IPS-18a (cell line): ENCODE results near the gene FAM3B.

Experiments used
- H3K27ac ChIP-seq: one replicate; pipeline ENCODE4 v1.5.1; 2013; ENCODE audit warnings: low read length
- H3K27me3 ChIP-seq: one replicate; pipeline ENCODE4 v1.6.1; 2013; ENCODE audit warnings: mild to moderate bottlenecking, low read length; ENCODE audit not compliant: control insufficient read depth, insufficient read depth
- H3K36me3 ChIP-seq: one replicate; pipeline ENCODE4 v1.6.1; 2013; ENCODE audit warnings: low read depth, low read length; ENCODE audit not compliant: control insufficient read depth
- H3K4me1 ChIP-seq: one replicate; pipeline ENCODE4 v1.6.1; 2013; ENCODE audit warnings: low read depth, low read length; ENCODE audit not compliant: control insufficient read depth
- H3K4me3 ChIP-seq: one replicate; pipeline ENCODE4 v1.5.1; 2013; ENCODE audit warnings: low read length
- H3K9ac ChIP-seq: one replicate; pipeline ENCODE4 v1.6.1; 2013; ENCODE audit warnings: mild to moderate bottlenecking, low read length, moderate library complexity
- H3K9me3 ChIP-seq: one replicate; pipeline ENCODE4 v1.6.1; 2013; ENCODE audit warnings: low read depth, low read length; ENCODE audit not compliant: control insufficient read depth

FAM3B gene

DNA sequence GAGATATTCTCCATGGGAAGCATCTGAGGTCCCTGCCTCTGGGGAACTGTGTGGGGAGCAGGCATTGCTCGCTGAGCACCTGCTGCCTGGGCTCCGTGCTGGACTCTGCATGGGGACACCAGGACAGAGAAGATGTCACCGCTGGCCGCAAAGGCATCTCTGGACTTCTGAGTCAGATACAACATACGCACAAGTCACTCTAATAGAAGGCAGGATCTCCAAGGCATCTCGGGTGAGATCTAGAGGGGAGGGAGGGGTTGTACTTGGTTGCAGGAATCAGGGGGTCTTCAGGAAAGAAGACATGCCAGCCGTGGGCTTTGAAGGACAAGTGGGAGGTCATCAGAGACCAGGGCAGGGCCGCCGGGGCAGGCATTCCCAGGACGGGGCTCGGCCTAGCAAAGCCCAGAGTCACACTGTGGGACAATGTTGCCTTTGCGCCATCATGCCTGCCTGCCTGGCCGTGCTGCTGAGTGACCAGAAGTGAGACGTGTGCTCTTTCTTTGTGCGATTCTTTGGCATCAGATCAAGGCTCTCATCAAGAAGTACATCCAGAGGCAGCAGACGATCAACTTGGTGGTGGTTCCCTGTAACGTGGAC, 73.5 kb downstream of the FAM3B start:
- Histone ChIP-seq H3K27me3 (no peaks in the 10 kb centered on the region), H3K4me1 (no peaks in the 10 kb centered on the region), H3K9me3 (no peaks in the 10 kb centered on the region), H3K9ac (no peak overlapping the region), H3K36me3 (no peaks in the 10 kb centered on the region), H3K4me3 (no peak overlapping the region), H3K27ac (no peak overlapping the region)

GRCh38 chr21:41393876-41394465, 77.4 kb downstream of the FAM3B start:
- Histone ChIP-seq H3K27ac (no peak overlapping the region), H3K4me3 (no peak overlapping the region), H3K36me3 (no peaks in the 10 kb centered on the region), H3K9me3 (no peaks in the 10 kb centered on the region), H3K4me1 (peaks cover 5% of the 10 kb centered on the region), H3K9ac (no peak overlapping the region), H3K27me3 (no peaks in the 10 kb centered on the region)

GRCh38 chr21:41396558-41397075, 80.0 kb downstream of the FAM3B start:
- no peak overlapping the region for H3K9ac ChIP-seq

DNA sequence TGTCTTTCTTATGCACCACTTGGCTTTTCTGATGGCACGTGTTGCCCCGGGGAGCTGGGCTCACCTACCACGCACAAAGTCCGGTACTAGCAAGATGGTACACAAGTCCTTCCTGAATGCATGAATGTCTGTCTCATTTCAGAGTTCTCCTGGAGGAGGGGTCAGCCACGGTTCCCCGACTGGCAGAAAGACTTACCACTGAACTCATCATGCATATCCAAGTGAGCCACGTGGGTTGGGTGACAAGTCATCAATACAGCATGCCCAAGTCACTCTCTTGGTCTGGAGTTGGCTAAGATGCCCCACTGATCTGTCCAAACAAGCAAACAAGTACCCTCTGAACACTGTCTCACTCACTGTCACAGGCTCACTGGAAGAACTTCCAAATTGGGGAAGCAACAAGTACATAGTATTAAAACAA, 80.9 kb downstream of the FAM3B start:
- H3K4me3 ChIP-seq, result no peak overlapping the region
- H3K4me1 ChIP-seq, result peaks cover 5% of the 10 kb centered on the region
- no peaks in the 10 kb centered on the region for H3K36me3 ChIP-seq
- no peaks in the 10 kb centered on the region for H3K27me3 ChIP-seq
- H3K9ac ChIP-seq, result no peak overlapping the region
- H3K9me3 ChIP-seq, result no peaks in the 10 kb centered on the region
- no peak overlapping the region for H3K27ac ChIP-seq

More at GRCh38 chr21:41396558-41397075, 80.0 kb downstream of the FAM3B start:
- peaks cover 5% of the 10 kb centered on the region for H3K4me1 ChIP-seq
- no peaks in the 10 kb centered on the region for H3K9me3 ChIP-seq
- H3K27me3 ChIP-seq, result no peaks in the 10 kb centered on the region
- H3K27ac ChIP-seq, result no peak overlapping the region
- no peak overlapping the region for H3K4me3 ChIP-seq
- no peaks in the 10 kb centered on the region for H3K36me3 ChIP-seq

DNA sequence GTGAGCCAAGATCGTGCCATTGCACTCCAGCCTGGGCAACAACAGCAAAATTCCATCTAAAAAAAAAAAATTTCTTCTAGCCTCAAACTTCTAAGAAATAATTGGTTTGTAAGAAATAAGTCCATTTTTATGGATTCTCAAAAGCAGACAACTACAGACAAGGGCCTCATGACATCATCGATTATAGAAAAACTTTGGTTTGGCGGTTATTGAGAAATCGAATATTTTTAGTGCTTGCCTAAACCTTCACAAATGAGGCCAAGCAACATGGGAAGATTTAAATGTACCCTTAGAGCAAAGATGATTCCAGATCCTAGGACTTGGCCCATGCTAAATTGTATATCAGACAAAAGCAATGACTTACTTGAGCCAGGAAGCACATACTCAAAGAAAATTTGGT, 81.7 kb downstream of the FAM3B start:
- Histone ChIP-seq H3K4me3 (no peak overlapping the region), H3K27me3 (no peaks in the 10 kb centered on the region), H3K9me3 (no peaks in the 10 kb centered on the region), H3K4me1 (peaks cover 5% of the 10 kb centered on the region), H3K36me3 (no peaks in the 10 kb centered on the region), H3K27ac (no peak overlapping the region), H3K9ac (no peak overlapping the region)

DNA sequence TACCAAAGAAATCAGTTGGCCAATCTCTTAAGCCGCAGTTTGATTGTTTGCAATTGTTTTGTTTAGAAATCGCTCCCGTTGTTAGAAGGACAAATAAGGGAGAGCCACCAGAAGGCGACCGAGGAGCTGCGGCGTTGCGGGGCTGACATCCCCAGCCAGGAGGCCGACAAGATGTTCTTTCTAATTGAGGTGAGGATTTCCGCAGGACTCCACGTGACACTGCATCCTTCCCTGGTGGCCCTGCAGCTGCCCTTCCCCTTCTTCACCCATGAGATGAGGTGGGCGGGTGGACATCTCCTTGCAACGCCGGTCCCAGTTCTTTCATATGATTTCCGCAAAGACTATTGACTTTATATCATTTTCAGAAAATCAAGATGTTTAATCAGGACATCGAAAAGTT, 82.2 kb downstream of the FAM3B start:
- Histone ChIP-seq H3K27ac (no peak overlapping the region), H3K9ac (no peak overlapping the region), H3K36me3 (no peaks in the 10 kb centered on the region), H3K4me1 (peaks cover 5% of the 10 kb centered on the region), H3K27me3 (no peaks in the 10 kb centered on the region), H3K4me3 (no peak overlapping the region), H3K9me3 (no peaks in the 10 kb centered on the region)

- H3K27me3 ChIP-seq, result no peaks in the 10 kb centered on the region
- no peaks in the 10 kb centered on the region for H3K9me3 ChIP-seq
- H3K9ac ChIP-seq, result no peak overlapping the region
- H3K4me1 ChIP-seq, result peaks cover 5% of the 10 kb centered on the region
- no peak overlapping the region for H3K27ac ChIP-seq
- no peaks in the 10 kb centered on the region for H3K36me3 ChIP-seq
- H3K4me3 ChIP-seq, result no peak overlapping the region
Observed at GRCh38 chr21:41399246-41399800, 82.7 kb downstream of the FAM3B start.

DNA sequence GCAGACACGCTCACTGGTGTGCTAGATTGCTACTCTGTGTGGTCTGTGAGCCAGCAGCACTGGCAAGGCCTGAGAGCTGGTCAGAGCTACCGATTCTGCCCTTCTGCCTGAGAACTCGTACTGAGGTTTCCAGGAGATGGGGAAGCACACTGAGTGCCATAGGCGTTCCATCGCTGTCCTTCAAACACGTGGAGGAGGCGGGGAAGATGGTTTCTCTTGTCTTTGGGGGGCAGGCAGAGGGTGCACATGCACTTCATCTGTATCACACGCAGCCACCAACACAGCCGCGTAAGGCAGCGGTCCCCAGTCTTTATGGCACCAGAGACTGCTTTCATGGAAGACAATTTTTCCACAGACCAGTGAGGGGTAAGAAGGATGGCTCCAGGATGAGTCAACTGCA, 85.6 kb downstream of the FAM3B start:
- Histone ChIP-seq H3K4me1 (no peaks in the 10 kb centered on the region), H3K9me3 (no peaks in the 10 kb centered on the region), H3K9ac (no peak overlapping the region), H3K4me3 (no peak overlapping the region), H3K36me3 (no peaks in the 10 kb centered on the region), H3K27ac (no peak overlapping the region), H3K27me3 (no peaks in the 10 kb centered on the region)

- no peaks in the 10 kb centered on the region for H3K4me1 ChIP-seq
- H3K9ac ChIP-seq, result no peak overlapping the region
- no peak overlapping the region for H3K4me3 ChIP-seq
- H3K36me3 ChIP-seq, result no peaks in the 10 kb centered on the region
- no peaks in the 10 kb centered on the region for H3K27me3 ChIP-seq
- no peaks in the 10 kb centered on the region for H3K9me3 ChIP-seq
- H3K27ac ChIP-seq, result no peak overlapping the region
Observed at GRCh38 chr21:41402796-41403195, 86.2 kb downstream of the FAM3B start.

DNA sequence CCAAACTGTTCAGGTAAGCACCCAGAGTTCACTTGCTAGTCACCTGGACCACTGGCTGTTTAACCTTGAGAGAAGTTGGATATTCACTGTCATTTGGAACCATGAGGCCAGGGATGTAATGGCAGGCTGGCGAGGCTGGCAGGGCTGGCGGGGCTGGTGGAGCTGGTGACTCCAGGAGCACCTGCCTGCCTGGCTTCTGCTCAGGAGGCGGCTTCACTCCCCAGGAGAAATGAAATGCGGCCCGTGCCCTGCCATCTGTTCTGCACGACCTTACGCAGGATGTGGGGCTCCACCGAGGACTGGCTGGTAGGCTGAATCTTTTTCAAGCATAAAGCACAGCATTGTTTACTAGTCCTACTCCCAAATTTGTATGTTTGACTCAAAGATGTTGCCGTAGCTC, 86.7 kb downstream of the FAM3B start:
- Histone ChIP-seq H3K27me3 (no peaks in the 10 kb centered on the region), H3K36me3 (no peaks in the 10 kb centered on the region), H3K9ac (no peak overlapping the region), H3K4me1 (no peaks in the 10 kb centered on the region), H3K27ac (no peak overlapping the region), H3K9me3 (no peaks in the 10 kb centered on the region), H3K4me3 (no peak overlapping the region)

DNA sequence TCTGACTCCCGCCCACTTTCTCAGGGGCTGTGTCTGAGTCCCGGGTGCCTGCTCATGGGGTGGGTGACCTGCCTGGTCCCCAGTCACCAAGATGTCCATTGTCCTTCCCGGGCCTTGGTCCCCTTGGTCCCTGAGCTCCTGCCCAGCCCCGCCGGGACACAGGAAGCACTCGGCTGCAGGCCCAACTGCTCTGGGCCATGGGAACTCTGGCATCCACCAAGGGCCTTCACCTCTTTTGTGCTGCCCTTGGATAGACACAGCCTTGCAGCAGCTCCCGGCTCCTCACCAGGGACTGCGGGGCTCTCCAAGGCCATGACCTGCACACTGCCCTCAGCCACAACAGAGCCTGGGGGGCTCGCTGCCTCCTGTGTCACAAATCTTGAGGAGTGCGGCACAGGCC, 87.4 kb downstream of the FAM3B start:
- no peaks in the 10 kb centered on the region for H3K4me1 ChIP-seq
- no peaks in the 10 kb centered on the region for H3K9me3 ChIP-seq
- H3K9ac ChIP-seq, result no peak overlapping the region
- no peak overlapping the region for H3K27ac ChIP-seq
- no peak overlapping the region for H3K4me3 ChIP-seq
- no peaks in the 10 kb centered on the region for H3K27me3 ChIP-seq
- H3K36me3 ChIP-seq, result no peaks in the 10 kb centered on the region

GRCh38 chr21:41405321-41405720, 88.7 kb downstream of the FAM3B start:
- H3K4me1 ChIP-seq, result no peaks in the 10 kb centered on the region
- no peaks in the 10 kb centered on the region for H3K9me3 ChIP-seq
- H3K9ac ChIP-seq, result no peak overlapping the region
- H3K27me3 ChIP-seq, result no peaks in the 10 kb centered on the region
- no peaks in the 10 kb centered on the region for H3K36me3 ChIP-seq
- no peak overlapping the region for H3K27ac ChIP-seq
- no peak overlapping the region for H3K4me3 ChIP-seq
